22Rv1 (cell line): ENCODE data around the gene EPYC.

ENCODE experiments used
- H3K27ac ChIP-seq: fragments of 450-650 bp; 2 replicates; pipeline ENCODE4 v1.5.1; 2017
- ZFX ChIP-seq: fragments of 450-650 bp; IDR thresholded peaks from 2 replicates; pipeline ENCODE4 v1.6.1; 2017; ENCODE audit warnings: antibody characterized with exemption, borderline replicate concordance
- TF ChIP-seq, protein P1 (sequence below): fragments of 450-650 bp; IDR thresholded peaks from 2 replicates; pipeline ENCODE4 v1.5.1; 2017; ENCODE audit warnings: mild to moderate bottlenecking

EPYC gene

DNA sequence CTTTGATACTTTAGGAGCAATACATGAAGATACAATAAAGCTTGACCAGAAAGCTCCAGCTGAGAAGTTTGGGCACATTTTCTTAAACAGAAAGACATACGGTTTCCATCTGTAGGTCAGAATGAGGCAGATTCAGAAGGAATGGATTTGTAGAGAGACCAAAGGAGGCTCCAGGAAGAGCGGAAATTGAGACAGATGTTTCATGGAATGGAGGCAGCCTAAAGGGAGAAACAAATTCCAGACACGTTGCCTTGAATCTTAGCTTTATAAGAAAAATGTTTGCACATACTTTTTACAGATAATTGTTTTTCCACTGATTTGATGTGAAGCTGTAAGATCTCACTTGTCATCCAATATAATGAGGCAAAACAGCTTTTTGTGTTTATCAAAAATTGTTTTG lies 24.8 kb downstream of the EPYC start:
- H3K27ac ChIP-seq, result no peak overlapping the region
- no peak for TF ChIP-seq ZFX
- TF ChIP-seq, protein P1, sequence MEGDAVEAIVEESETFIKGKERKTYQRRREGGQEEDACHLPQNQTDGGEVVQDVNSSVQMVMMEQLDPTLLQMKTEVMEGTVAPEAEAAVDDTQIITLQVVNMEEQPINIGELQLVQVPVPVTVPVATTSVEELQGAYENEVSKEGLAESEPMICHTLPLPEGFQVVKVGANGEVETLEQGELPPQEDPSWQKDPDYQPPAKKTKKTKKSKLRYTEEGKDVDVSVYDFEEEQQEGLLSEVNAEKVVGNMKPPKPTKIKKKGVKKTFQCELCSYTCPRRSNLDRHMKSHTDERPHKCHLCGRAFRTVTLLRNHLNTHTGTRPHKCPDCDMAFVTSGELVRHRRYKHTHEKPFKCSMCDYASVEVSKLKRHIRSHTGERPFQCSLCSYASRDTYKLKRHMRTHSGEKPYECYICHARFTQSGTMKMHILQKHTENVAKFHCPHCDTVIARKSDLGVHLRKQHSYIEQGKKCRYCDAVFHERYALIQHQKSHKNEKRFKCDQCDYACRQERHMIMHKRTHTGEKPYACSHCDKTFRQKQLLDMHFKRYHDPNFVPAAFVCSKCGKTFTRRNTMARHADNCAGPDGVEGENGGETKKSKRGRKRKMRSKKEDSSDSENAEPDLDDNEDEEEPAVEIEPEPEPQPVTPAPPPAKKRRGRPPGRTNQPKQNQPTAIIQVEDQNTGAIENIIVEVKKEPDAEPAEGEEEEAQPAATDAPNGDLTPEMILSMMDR, result no peak

DNA sequence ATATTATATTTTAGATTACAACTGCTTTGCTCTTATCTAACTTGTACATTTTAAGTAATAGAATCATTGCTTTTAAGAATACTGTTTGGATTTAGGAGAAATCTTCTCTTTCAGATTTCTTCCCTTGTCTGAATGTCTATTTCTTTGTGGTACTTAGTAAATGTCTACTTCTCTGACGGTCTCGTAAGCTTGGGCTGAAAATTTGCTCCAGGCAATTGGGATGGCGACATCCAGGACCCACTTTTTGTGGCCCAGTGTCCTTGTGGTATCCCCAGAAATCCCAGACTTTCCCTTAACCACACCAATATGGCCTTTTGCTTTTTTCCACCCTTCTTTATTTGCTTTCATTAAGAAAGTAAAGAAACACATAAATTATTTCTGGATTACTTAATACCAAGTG lies 25.8 kb downstream of the EPYC start:
- H3K27ac ChIP-seq, result no peak overlapping the region
- TF ChIP-seq, protein P1, result no peak
- TF ChIP-seq ZFX, result no peak

DNA sequence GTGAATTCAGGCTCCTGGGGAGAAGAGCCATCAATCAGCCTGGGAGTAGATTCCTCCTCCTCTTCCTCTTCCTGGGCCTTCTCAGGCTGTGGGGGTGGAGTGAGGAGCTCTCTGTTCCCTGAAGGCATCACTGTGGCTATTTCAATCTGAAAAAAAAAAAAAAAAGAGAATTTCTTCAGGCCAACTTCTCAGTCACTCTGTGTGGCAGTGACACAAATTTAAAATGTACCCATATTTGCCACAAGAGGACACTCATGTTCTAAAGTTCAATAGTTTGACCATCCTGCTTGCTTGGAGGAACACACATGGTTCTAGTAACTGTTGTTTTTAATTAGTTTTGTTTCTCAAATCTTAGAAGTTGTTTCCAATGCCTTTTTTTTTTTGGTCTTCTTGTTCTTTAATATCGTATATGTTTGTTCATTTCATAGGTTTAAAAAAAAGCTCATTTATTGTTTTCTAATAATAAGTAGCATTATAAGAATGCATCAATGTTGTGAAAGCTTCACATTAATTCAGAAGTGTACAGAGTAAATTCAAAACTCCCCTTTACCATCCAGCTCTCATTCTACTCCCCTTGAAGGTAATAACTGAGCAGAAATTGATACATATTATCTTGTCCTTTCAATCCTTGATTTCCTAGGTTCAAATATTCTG lies 26.5 kb downstream of the EPYC start:
- no peak overlapping the region for H3K27ac ChIP-seq
- TF ChIP-seq, protein P1, result peak; percentile 91
- no peak for TF ChIP-seq ZFX

DNA sequence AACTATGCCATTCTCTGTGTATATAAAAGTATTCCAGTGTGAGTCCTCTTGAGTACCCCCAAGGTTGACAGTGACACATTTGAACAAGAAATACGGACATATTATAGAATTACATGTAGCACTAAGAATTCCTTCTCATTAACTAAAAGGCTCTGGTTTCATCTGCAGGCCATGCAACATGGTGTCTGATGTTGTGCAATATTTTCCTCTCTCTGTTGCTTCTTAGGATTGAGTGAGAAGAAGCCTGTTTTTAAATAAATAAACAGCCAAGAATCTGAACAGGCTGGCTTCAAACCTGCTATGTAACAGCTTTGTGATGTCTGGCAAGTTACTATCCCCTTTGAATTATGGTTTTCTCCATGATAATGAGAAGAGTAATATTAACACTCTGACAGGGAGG lies 27.5 kb downstream of the EPYC start:
- TF ChIP-seq ZFX, result no peak
- TF ChIP-seq, protein P1, result no peak
- no peak overlapping the region for H3K27ac ChIP-seq

DNA sequence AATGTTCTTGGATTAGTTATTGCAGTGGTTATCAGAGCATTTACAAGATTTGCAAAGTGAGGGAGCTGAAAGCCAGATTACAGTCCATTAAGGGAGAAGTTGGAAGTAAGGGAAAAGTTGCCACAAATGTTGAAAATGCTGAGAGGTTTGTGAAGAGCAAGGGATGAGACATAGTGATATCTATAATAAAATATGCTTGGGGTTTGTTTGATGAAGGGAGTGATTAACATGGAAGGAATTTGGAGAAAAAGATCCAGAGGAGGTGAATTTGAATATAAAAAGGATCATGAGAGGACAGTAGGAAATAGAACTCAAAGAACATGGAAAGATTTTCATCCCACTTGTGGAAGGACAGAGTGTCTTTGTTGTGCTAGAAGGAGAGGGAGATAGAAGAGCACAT lies 30.5 kb downstream of the EPYC start:
- TF ChIP-seq, protein P1, result no peak
- no peak for TF ChIP-seq ZFX
- no peak overlapping the region for H3K27ac ChIP-seq

DNA sequence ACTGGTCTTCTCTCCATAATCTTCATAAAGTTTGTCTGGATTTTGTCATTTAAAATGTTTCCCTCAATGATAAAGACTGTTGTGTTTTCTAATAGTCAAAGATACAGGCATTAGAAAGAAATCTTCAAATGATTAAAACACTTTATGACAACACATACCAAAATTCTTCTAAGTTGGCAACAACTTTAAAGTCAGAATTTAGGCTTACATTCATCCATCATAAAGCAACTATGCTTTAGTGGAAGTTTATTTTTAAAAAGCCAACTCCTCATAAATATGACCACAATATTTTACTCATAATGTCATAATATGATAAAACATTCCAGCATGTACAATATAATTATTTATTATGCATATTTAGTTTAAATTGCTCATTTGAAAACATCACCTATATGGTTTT lies 32.5 kb downstream of the EPYC start:
- no peak overlapping the region for H3K27ac ChIP-seq
- TF ChIP-seq, protein P1, result no peak
- TF ChIP-seq ZFX, result no peak

DNA sequence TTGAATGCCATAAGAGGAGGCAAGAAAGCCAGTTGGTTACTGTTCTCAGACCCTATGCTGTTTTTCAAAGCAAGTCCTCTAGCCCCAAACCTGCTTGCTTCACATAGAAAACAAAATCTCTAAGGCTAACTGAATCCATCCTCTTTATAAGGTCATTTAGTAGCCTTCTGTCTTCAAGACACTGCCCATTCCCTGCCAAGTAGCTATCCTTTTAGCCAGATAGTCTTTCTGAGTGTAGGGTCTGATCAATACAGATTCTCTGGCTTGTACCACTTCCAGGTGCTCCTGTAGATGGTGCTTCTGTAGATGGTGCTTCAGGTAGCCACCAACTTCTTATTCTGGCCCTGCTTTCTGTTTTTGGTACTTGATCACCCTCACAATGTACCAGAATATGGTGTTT lies 33.9 kb downstream of the EPYC start:
- H3K27ac ChIP-seq, result no peak overlapping the region
- TF ChIP-seq, protein P1, result no peak
- TF ChIP-seq ZFX, result no peak
